NCI-H128 (cell line): Measurements from ENCODE around the gene PIK3C2G.
"Not testable (repeated sequence)": the region's sequence is repeated elsewhere in the genome, so short reads cannot be mapped to it uniquely, and the experiment has no call there.

Source experiments
- DNase-seq: peaks from one replicate; lab custom pipeline; 2025; ENCODE audit not compliant: unreplicated experiment; lab: John Stamatoyannopoulos, UW

The PIK3C2G gene

DNA sequence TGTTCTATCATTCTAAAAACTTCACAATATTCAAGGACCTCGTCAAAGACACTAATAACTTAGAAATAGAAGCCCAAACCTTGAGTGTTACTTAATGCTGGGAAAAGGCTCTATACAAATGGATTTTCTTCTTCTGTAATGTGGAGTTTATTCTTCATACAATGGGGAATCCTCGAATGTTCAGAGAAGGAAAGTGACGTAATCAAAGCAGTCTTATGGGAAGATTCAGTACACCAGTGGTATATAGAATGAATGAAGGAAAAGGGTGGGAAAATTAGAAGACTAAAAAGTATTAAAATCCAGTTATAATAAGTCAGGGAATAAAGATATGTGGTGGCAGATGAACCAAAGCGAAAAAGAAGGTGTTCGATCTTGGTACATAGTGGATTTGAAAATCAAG, 370.0 kb downstream of the PIK3C2G start:
- DNase-seq, result no peak

DNA sequence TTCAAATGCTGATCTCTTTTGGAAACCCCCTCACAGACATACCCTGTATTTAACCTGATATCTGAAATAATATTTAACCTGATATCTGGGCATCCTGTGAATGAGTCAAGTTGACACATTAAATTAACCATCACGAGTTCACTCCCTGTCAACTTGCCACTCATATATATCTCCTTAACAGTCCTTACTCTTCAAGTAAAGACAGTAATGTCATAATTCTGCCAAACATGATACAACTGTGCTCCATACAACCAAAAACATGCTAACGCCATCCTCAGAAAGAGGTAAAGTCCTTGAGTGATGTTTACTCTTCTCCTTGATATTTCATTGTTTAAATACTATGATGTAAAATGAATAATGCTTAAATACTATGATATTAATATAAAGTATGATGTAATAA, 371.5 kb downstream of the PIK3C2G start:
- no peak for DNase-seq

DNA sequence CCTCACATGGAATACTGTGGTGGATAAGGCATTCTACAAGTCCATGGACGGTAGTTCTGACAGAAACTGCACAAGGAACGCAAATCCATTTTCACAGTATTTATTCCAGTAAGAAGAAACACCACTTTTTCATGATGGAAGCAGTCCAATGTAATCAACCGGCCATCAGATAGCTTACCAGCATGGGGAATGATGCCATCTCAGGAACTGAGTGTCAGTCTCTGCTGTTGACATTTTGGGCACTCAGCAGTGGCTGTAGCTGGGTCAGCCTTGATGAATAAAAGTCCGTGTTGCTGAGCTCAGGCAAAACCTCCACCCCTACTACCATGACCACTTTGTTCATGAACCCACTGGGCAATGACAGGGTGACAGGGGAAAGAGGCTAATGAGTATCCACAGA, 373.1 kb downstream of the PIK3C2G start:
- no peak for DNase-seq

DNA sequence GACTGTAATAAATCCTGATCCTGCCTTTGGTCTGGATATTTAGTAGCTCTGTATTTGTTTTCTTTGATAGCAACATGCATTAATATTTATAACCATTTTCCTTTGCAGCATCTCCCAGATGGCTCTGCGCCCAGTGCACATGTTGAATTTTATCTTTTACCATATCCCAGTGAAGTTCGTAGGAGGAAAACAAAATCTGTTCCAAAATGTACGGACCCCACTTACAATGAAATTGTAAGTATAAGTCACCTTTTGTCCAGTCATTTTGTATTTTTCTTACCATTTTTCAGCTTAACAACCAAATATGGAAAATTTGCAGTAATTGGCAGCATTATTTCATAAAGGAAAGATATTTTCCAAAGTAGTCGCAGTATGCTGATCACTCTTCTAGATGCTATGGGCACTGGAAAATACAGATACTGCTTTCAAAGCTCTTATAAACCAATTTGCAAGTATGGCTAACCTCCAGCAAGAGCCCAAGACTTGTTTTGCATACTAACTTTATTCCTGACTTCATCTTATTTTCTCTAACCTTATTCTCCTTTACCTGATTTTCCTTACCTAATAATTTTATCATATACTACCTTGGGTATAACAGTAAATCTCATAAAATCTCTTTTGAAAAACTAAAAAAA, 379.1 kb downstream of the PIK3C2G start:
- no peak for DNase-seq

DNA sequence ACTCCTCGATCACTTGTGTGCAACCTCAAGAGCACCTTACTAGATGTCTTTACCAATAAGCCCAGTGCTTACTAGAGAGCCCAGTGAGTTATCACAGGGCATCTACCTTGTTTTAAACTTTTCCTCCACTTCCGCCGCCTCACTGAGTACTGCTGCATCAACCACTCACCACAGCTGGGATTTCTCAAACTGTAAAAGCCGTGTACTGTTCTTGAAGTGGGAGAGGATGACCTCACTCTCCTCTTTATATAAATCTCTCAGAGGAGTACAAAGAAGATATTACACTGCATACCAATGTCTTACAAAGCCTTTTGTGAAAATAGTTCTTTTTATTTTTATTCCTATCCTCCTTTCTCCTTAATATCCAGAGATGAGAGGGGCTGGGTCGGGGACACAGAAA, 382.4 kb downstream of the PIK3C2G start:
- DNase-seq, result no peak

DNA sequence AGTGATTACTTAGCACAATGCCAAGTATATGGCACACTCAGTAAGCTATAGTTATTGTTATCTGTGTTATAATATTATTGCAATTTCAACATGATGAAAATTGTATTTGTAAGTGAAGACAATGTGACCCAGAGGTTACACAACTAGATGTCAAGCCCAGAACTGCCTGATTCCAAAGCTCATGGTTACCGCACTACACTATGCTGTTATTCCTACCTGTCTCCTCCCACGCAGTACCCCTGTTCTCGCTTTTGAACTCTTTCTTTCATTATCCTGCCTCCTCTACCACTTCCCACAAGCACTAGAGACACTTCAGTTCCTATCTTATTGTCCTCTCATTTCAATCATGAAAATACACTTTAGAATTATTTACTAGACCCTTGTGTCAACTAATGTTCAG, 383.2 kb downstream of the PIK3C2G start:
- DNase-seq, result no peak

DNA sequence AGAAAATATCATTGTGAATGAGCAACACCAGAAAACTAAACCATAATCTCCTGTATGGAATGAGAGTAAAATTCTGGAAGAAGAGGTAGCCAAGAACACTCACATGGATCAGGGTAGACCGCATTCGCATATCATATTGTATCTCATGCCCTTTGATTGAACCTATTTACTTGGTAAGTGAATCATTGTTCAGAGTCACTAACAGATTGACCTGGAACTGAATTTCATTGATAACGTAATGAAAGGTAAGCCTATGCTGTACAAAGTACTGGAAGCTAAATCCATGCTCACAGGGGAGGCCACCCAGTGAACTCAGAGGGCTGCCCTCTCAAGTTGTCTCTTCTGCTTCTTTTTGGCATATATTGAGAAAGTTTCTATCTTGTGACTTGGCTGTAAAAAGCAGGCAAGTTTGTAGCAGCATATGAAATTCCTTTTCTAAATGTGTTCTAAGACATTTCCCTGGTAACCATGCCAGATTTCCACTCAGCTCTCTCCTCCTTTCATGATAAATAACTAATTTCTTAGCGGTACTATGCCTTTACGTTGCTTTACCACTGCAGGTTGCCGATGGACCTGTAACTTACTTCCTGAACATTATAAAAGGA, 385.1 kb downstream of the PIK3C2G start:
- DNase-seq, result no peak

DNA sequence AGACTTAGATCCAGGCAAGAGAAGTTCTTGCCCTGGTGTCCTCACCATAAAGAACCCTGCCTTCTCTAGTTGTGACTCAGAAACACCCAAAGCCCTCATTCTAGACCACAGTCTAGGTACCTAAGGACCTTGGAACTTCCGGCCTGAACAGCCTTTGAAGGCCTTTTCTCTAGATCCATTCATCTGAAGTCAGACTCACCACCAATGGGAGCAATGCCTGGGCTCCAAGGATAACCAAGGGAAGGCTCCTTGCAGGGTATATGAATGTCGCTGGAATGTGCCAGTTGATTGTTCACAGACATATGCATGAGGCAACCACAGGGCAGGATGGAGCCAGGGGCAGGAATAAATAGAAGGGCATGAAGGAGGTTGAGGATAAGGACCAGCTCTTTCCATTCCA, 390.2 kb downstream of the PIK3C2G start:
- no peak for DNase-seq

DNA sequence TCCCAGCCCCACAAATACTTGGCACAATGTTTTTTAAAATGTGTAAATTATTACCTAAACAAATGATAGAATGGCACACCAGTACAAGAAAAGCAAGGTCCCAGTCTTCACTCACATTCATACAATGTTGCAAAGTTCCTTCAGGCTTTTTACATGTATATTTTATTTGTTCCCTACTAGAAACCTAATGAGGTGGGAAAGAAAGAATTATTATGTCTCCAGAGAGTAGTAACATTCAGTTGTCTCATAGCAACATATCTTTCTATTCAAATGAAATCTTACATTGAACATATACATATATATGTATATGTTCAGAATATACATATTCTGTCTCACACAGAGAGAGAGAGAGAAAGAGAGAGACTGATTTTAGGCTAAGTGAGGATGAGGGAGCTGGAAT, 391.3 kb downstream of the PIK3C2G start:
- DNase-seq, result no peak

DNA sequence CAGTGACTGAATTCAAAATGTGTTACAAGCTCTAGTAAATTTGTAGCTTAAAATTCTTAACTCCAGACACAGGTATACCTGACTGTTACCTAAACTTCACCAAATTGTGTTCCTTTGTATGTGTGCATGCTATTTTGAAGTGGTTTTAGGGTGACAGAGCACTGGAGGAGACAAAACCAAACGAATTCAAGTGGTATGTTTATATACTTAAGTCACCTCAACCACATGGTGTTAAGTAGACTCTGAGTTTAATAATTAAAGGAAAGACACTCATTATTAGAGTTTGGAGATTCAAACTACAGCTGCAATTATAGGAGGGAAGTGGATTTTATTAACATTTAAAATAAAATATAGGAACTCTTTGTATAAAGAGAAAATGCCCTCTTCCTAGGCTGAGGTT, 392.1 kb downstream of the PIK3C2G start:
- DNase-seq, result no peak

DNA sequence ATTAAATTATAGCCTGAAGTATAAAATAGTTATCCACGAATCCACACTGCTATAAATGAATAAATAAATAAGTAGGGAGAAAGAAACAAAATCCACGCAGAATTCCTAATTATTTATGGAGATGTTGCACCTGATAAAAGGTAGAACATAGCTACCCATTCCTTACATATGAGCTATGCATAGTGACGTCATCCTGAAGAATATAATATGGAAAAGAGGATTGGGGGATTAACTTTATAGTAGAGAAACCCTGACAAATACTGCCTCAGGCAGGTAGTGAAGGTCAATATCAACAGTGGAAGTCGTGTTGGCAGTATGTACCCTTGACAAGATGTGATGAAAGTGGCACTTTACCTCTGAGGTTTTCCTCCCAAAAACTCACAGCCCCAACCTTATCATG, 394.0 kb downstream of the PIK3C2G start:
- DNase-seq, result no peak

DNA sequence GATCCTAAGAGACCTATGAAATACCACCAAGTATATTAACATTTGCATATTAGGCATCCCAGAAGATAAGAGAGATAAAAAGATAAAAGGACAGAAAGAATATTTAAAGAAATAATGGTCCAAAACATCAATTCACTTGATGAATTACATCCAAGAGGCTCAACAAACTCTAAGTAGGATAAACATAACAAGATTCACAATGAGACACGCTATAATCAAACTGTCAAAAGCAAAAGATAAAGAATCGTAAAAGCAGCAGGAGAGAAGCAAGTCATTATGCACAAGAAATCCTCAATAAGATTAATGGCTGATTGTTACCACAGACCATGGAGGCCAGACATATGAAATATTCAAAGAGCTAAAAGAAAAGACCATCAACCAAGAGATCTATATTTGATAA, 396.9 kb downstream of the PIK3C2G start:
- no peak for DNase-seq

DNA sequence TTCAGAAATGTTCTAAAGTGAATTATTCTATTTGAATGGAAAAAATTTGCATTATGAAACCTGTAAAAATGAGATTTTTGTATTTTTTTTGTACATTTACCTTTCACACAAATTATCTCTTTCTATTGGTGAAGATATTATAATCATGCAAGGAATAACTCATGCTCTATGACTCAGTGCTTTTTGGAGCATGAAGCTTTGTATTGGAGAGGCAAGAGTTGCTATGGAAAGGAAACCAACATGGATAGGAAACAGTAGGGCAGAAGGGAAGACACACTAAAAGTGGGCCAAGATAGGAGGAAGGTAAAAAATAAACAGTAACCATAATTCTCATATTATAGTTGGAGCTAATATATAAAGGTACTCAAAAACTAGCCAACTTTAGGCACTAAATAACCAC, 397.5 kb downstream of the PIK3C2G start:
- no peak for DNase-seq

DNA sequence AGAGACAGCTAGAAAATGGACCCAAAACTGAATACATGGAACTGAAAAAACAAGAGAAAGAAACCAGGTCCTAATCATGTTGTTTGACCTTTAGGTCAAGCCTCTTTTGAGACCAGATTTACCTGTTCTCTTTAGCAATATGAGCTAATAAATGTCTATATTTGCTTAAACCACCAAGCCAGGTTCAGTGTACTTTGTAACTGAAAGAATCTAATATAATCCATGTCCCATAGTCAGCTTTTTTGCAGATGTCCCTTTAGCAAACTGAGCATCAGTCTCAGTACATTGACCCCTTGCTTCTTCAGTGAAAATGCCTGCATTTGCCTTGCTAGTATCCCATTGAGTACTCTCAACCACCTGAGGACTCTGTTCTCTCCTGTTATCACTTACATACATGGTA, 414.8 kb downstream of the PIK3C2G start:
- DNase-seq, result no peak

DNA sequence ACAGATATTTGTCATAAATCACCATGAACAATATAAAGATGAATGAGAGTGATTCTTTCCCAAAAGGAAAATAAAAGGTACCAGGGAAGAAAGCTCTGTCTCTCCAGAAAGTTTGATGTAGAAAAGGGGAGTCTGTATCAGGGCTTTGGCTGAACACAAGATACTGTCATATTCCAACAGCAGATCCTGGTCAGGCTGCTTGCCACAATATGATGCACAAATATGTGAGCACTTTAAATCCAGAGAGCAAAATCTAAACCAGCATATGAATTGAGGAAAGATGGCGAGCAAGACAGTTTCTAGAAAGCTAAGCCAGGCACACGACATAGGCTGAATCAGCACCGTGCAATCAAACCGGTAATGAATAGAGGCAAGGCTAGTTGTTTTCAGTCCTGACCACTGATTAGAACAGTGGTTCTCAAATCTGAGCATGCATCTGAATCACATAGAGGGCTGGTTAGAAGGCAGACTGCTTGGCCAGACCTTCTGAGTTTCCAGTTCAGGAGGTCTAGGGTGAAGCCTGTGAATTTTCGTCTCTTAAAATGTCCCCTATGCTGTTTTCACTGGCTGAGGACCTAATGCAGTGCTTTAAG, 415.8 kb downstream of the PIK3C2G start:
- DNase-seq, result no peak

DNA sequence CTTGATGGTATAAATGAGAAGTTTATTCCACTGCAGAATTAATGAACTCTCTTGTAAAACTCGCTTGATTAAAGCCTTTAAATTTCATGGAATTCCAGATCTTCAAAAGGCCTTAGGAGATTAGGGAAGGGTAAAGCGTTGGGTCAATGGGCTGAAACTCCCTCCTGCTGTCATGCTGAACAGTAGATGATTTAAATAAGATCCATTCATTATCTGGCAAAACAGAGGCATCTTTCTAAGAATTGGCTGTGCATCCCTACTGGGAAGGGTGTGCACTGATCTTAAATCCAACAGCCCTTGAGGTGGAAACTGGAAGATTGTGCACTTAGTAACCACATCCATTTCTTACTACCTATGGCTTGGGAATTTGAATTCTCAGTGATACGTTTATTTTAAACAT, 420.5 kb downstream of the PIK3C2G start:
- DNase-seq, result no peak

DNA sequence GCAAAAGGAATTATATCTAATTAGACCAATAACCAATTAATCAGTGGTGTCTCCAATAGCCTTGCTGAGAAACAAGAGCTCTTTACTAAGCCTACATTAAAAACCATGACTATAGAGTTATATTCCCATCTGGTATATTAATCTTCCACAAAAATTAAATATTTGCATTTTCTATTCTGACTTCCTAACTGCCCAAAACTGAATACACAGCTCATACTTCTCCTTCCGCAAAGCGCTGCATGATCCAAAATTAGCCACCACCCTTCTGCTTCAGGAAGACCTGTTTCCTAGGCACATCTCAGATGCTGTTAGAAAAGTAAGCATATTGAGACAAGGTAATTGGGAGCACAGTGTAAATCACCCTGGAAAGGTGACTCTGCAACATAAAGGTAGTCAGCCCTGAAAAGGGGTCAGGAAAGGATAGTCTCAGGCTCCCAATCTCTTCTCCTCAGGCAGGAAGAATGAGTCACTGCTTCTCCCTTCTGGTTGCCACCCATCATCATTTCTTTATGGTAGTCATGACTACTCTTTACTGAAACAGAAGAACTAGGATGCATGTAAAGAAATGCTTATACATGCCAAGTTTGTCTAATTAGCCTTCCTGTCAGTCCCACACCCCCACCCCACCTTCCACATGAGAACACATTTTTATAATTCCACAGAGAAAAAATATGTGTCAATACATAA, 422.2 kb downstream of the PIK3C2G start:
- DNase-seq, result no peak

DNA sequence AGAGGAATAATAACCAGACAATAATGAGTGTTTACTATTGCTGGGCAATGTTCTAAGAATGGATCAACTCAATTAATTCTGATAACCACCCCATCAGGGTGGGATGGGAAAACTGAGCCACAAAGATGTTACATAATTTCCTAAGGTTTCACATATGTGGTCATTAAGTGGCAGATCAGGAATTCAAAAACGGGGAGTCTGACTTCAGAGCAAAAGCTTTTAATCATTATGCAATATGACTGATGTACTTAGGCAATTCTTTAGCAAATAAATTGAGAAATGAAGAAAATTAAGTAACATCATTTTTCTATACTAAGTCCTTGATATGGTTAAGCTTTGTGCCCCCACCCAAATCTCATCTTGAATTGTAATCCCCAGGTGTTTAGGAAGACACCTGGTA, 423.1 kb downstream of the PIK3C2G start:
- no peak for DNase-seq

DNA sequence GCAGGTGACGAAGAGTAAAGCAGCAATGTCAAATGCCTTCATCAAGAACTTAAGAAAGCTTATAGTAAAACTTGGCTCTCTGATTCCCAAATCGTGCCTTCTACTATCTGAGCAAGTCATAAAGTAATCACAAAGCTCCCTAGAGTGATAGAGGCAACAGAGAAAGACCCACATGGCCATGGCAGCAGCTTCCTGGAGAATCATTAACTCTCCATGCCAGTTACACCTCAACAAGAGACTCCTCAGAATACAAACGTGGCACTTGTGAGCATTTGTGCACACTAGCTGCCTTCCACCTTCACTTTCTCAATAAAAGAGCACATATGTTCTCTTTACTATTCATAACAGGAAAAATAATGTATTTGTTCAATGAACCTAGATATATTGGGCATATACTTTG, 428.5 kb downstream of the PIK3C2G start:
- DNase-seq, result no peak

DNA sequence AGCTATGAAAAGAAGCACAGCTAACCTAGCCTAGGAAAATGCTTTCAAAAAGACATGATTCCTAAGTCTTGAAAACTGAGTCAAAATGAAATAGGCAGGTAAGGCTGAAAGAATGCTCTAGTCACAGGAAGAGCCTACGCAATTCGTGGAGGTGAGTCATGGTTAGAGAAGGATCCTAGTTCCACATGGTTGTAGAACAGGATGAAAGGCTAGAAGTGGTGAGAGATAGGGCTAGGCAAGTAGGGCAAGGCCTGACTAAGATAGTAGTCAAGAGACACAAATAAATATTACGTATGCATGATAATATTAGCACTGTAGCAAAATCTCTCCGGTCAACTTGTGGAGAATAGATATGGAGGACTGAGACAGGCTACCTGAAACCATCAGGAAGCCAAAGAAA, 429.3 kb downstream of the PIK3C2G start:
- DNase-seq, result no peak

DNA sequence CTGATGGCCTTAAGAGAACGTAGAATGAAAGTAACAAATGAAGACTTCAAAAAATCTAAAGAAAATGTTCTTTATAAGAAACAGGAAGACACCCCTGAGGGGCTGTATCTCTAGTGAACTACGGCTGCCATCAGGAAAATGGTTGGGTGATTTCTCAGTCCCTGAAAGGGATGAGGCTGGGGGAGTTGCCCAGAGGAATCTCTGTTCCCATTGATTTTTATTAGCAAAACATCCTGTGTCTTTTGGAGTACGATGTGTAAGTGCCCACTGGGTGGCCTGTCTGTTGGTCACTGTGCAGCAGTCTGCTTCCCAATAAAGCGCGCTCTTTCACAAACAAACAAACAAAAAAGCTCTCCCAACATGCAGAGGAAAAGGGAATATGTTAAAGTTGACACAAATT, 432.7 kb downstream of the PIK3C2G start:
- not testable (repeated sequence) for DNase-seq

DNA sequence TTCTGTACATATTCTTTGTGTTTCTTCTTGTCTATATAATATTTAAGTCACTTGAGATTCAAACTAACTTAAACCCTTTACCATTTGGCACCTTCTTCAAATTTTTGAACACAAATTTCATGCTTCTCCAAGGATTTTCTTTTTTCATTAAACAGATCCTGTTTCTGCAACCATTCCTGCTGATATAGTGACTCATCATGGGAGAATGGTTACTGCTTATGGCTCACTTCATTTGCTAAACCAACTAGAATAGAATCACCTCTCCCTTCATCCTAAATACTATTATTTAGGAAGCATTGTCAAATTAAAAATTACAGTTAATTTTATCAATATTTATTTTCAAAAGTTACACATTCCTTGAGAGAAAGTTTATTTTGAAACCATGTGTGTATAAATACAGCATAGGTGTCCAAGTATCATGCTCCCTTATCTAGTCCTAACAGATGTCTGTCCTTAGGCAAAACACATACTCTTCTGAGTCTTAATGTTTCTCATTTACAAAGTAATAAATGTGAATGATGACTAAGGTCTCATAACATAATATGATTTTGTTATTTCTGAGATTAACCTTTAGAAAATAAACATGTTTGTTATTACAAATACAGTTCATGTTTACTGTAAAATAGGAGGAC, 435.8 kb downstream of the PIK3C2G start:
- DNase-seq, result no peak
